Measurements from ENCODE around the gene ELAVL4. TPM values are rescaled to one million over a fixed set of nuclear protein-coding genes. Genes with fewer than 3 reads are reported as not detected.

Gene ELAVL4
- total RNA-seq, 2 donors from 2014 or later: not detected

- ATAC-seq (replicated peaks): no peak
- peaks cover 8% of the 10 kb centered on the region for H3K27me3 Mint-ChIP-seq
- no peak overlapping the region for H3K27ac Mint-ChIP-seq
- no peak overlapping the region for H3K4me3 Mint-ChIP-seq
- H3K4me1 Mint-ChIP-seq: no peaks in the 10 kb centered on the region
- H3K36me3 Mint-ChIP-seq (ENCODE audit: low read depth): no peaks in the 10 kb centered on the region
- H3K9me3 Mint-ChIP-seq: peaks cover 11% of the 10 kb centered on the region
Observed at GRCh38 chr1:50228871-50229384, 120.2 kb downstream of the ELAVL4 start.

GRCh38 chr1:50231209-50231608, 122.5 kb downstream of the ELAVL4 start:
- no peaks in the 10 kb centered on the region for H3K4me1 Mint-ChIP-seq
- ATAC-seq (replicated peaks): no peak
- H3K4me3 Mint-ChIP-seq: no peak overlapping the region
- no peaks in the 10 kb centered on the region for H3K36me3 Mint-ChIP-seq (ENCODE audit: low read depth)
- peaks cover 10% of the 10 kb centered on the region for H3K9me3 Mint-ChIP-seq
- peaks cover 11% of the 10 kb centered on the region for H3K27me3 Mint-ChIP-seq
- no peak overlapping the region for H3K27ac Mint-ChIP-seq

GRCh38 chr1:50232336-50232735, 123.6 kb downstream of the ELAVL4 start:
- Mint-ChIP-seq H3K4me1 (no peaks in the 10 kb centered on the region), H3K36me3 (ENCODE audit: low read depth) (no peaks in the 10 kb centered on the region), H3K9me3 (peaks cover 6% of the 10 kb centered on the region), H3K27me3 (peaks cover 11% of the 10 kb centered on the region), H3K4me3 (no peak overlapping the region), H3K27ac (no peak overlapping the region)
- no peak for ATAC-seq (replicated peaks)

GRCh38 chr1:50236656-50237055, 127.9 kb downstream of the ELAVL4 start:
- Mint-ChIP-seq H3K27me3 (peaks cover 6% of the 10 kb centered on the region), H3K27ac (no peak overlapping the region), H3K36me3 (ENCODE audit: low read depth) (no peaks in the 10 kb centered on the region), H3K4me1 (no peaks in the 10 kb centered on the region), H3K9me3 (peaks cover 6% of the 10 kb centered on the region), H3K4me3 (no peak overlapping the region)
- ATAC-seq (replicated peaks): no peak

- H3K27me3 Mint-ChIP-seq: peaks cover 6% of the 10 kb centered on the region
- no peaks in the 10 kb centered on the region for H3K4me1 Mint-ChIP-seq
- H3K4me3 Mint-ChIP-seq: no peak overlapping the region
- no peak for ATAC-seq (replicated peaks)
- no peak overlapping the region for H3K27ac Mint-ChIP-seq
- H3K36me3 Mint-ChIP-seq (ENCODE audit: low read depth): no peaks in the 10 kb centered on the region
- peaks cover 6% of the 10 kb centered on the region for H3K9me3 Mint-ChIP-seq
Observed at GRCh38 chr1:50237056-50237455, 128.3 kb downstream of the ELAVL4 start.

GRCh38 chr1:50243939-50244338, 135.2 kb downstream of the ELAVL4 start:
- no peak overlapping the region for H3K27ac Mint-ChIP-seq
- ATAC-seq (replicated peaks): no peak
- no peaks in the 10 kb centered on the region for H3K36me3 Mint-ChIP-seq (ENCODE audit: low read depth)
- no peak overlapping the region for H3K4me3 Mint-ChIP-seq
- H3K9me3 Mint-ChIP-seq: no peaks in the 10 kb centered on the region
- no peaks in the 10 kb centered on the region for H3K4me1 Mint-ChIP-seq
- peaks cover 14% of the 10 kb centered on the region for H3K27me3 Mint-ChIP-seq

- H3K36me3 Mint-ChIP-seq (ENCODE audit: low read depth): no peaks in the 10 kb centered on the region
- peaks cover 25% of the 10 kb centered on the region for H3K27me3 Mint-ChIP-seq
- H3K4me3 Mint-ChIP-seq: no peak overlapping the region
- no peak for ATAC-seq (replicated peaks)
- no peaks in the 10 kb centered on the region for H3K9me3 Mint-ChIP-seq
- no peaks in the 10 kb centered on the region for H3K4me1 Mint-ChIP-seq
- H3K27ac Mint-ChIP-seq: no peak overlapping the region
Observed at GRCh38 chr1:50246869-50247268, 138.1 kb downstream of the ELAVL4 start.

- no peak overlapping the region for H3K27ac Mint-ChIP-seq
- H3K4me3 Mint-ChIP-seq: no peak overlapping the region
- no peaks in the 10 kb centered on the region for H3K36me3 Mint-ChIP-seq (ENCODE audit: low read depth)
- H3K4me1 Mint-ChIP-seq: no peaks in the 10 kb centered on the region
- no peak for ATAC-seq (replicated peaks)
- no peaks in the 10 kb centered on the region for H3K9me3 Mint-ChIP-seq
- H3K27me3 Mint-ChIP-seq: peaks cover 19% of the 10 kb centered on the region
Observed at GRCh38 chr1:50251702-50252101, 143.0 kb downstream of the ELAVL4 start.

- no peak overlapping the region for H3K27ac Mint-ChIP-seq
- peaks cover 21% of the 10 kb centered on the region for H3K27me3 Mint-ChIP-seq
- no peak for ATAC-seq (replicated peaks)
- no peak overlapping the region for H3K4me3 Mint-ChIP-seq
- no peaks in the 10 kb centered on the region for H3K4me1 Mint-ChIP-seq
- no peaks in the 10 kb centered on the region for H3K9me3 Mint-ChIP-seq
- H3K36me3 Mint-ChIP-seq (ENCODE audit: low read depth): no peaks in the 10 kb centered on the region
Observed at GRCh38 chr1:50252196-50252595, 143.5 kb downstream of the ELAVL4 start.

Other genes starting within 250 kb of the ELAVL4 start
- not detected for gene AGBL4, start 85.0 kb upstream of the ELAVL4 start, total RNA-seq

Measured in activated T-helper 17 cell treated with anti-CD3 and anti-CD28 coated beads, Interleukin-2, amount 50 U/mL, for 72 hours (primary cell).